Measurements from ENCODE around the gene CCSAP. TPM values are rescaled to one million over a fixed set of nuclear protein-coding genes. Genes with fewer than 3 reads are reported as not detected.
A peak's percentile ranks its signal among the peaks of the same experiment; 100 is the strongest.

Gene CCSAP, protein sequence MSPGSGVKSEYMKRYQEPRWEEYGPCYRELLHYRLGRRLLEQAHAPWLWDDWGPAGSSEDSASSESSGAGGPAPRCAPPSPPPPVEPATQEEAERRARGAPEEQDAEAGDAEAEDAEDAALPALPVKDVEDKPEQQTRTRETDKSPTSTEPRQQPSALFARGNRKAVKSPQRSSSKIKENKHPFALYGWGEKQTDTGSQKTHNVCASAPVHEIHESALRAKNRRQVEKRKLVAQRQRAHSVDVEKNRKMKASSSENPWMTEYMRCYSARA
- total RNA-seq, result 1 to 10 TPM; 1.8 to 5.8 (median 2.8) TPM

GRCh38 chr1:229342656-229343569 is at the start of gene CCSAP:
Gene CCSAP (minus strand): TSS chr1:229343047. CDS start chr1:229342465, 582 bp downstream.
- Histone ChIP-seq H3K27ac (peak within 1 kb of the TSS; percentile 85 to 96 (median 90)), H3K4me3 (peak within 1 kb of the TSS; percentile 72 to 94 (median 83)), H3K27me3 (no peaks in the 10 kb centered on the region), H3K9me3 (peaks cover 0 to 5% (median 0%) of the 10 kb centered on the region in 4 donors), H3K4me1 (peaks cover 0 to 11% (median 2%) of the 10 kb centered on the region in 4 donors), H3K36me3 (no peaks in the 10 kb centered on the region)
- TF ChIP-seq POLR2A (IDR thresholded peaks at IDR 0.05), result no peak
- TF ChIP-seq, protein P1, sequence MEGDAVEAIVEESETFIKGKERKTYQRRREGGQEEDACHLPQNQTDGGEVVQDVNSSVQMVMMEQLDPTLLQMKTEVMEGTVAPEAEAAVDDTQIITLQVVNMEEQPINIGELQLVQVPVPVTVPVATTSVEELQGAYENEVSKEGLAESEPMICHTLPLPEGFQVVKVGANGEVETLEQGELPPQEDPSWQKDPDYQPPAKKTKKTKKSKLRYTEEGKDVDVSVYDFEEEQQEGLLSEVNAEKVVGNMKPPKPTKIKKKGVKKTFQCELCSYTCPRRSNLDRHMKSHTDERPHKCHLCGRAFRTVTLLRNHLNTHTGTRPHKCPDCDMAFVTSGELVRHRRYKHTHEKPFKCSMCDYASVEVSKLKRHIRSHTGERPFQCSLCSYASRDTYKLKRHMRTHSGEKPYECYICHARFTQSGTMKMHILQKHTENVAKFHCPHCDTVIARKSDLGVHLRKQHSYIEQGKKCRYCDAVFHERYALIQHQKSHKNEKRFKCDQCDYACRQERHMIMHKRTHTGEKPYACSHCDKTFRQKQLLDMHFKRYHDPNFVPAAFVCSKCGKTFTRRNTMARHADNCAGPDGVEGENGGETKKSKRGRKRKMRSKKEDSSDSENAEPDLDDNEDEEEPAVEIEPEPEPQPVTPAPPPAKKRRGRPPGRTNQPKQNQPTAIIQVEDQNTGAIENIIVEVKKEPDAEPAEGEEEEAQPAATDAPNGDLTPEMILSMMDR (IDR thresholded peaks at IDR 0.05), result no peak
- peak; percentile 57 to 74 (median 74) for DNase-seq

DNA sequence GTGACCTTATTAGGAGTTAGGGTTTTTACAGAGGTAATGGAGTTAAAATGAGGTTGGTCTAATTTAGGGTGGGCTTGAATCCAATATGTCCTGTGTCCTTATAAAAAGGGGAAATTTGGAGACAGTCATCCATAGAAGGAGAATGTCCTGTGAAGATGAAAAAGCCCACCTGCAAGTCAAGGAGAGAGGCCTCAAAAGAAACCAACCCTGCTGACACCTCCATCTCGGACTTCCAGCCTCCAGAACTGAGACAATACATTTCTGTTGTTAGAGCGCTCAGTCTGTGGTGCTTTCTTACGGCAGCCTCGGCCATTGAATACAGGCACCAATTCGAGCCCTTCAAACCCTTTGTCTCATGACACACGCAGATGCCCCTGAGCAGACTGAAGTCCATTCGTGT is 47.3 kb upstream of the CCSAP start:
- H3K4me1 ChIP-seq, result no peaks in the 10 kb centered on the region
- H3K9me3 ChIP-seq, result no peaks in the 10 kb centered on the region
- no peaks in the 10 kb centered on the region for H3K36me3 ChIP-seq
- DNase-seq, result no peak
- H3K27me3 ChIP-seq, result no peaks in the 10 kb centered on the region
- no peak overlapping the region for H3K27ac ChIP-seq
- no peak for TF ChIP-seq POLR2A (IDR thresholded peaks at IDR 0.05)
- TF ChIP-seq, protein P1 (IDR thresholded peaks at IDR 0.05), result no peak
- H3K4me3 ChIP-seq, result no peak overlapping the region

DNA sequence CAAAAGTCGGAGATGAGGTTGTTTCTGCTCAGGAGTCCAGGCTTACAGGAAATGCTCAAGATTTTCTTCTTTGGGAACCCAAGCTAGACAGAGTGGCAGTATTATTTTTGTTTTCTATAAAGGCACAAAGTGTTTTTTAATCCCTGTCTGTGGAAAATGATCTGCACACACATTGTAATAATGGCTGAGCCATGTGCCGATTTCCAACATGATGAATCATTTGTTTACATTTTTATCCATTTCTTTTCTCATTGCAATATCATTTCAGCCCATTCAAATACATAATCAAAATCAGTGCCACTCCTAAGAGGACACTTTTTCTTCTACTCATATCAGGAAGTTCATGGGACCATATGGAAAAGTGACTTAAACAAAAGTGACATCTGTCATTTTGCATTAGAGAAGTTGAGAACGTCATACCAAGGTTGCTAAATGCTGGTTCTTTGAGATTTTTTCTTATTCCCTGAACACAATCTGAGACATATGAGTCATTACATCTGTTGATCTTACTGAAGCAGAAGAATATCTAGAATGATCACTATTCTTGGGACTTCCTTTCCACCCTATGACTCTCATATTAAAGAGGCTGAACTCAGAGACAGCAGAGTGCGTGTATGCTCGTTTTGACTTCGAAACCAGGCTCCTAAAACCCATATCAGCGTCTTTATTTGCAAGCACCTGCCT is 46.2 kb upstream of the CCSAP start:
- H3K36me3 ChIP-seq, result no peaks in the 10 kb centered on the region
- H3K27me3 ChIP-seq, result no peaks in the 10 kb centered on the region
- no peaks in the 10 kb centered on the region for H3K4me1 ChIP-seq
- H3K9me3 ChIP-seq, result no peaks in the 10 kb centered on the region
- H3K27ac ChIP-seq, result no peak overlapping the region
- DNase-seq, result no peak
- H3K4me3 ChIP-seq, result no peak overlapping the region
- TF ChIP-seq, protein P1 (IDR thresholded peaks at IDR 0.05), result no peak
- no peak for TF ChIP-seq POLR2A (IDR thresholded peaks at IDR 0.05)

GRCh38 chr1:229385853-229386456 is 43.1 kb upstream of the CCSAP start:
- no peaks in the 10 kb centered on the region for H3K27me3 ChIP-seq
- DNase-seq, result no peak
- TF ChIP-seq, protein P1 (IDR thresholded peaks at IDR 0.05), result no peak
- no peak for TF ChIP-seq POLR2A (IDR thresholded peaks at IDR 0.05)

GRCh38 chr1:229384822-229385221 is 42.0 kb upstream of the CCSAP start:
- H3K27ac ChIP-seq, result no peak overlapping the region
- H3K27me3 ChIP-seq, result no peaks in the 10 kb centered on the region
- TF ChIP-seq POLR2A (IDR thresholded peaks at IDR 0.05), result no peak
- TF ChIP-seq, protein P1 (IDR thresholded peaks at IDR 0.05), result no peak
- H3K4me3 ChIP-seq, result no peak overlapping the region
- no peak for DNase-seq
- no peaks in the 10 kb centered on the region for H3K9me3 ChIP-seq
- no peaks in the 10 kb centered on the region for H3K36me3 ChIP-seq
- H3K4me1 ChIP-seq, result no peaks in the 10 kb centered on the region

More at GRCh38 chr1:229385853-229386456, 43.1 kb upstream of the CCSAP start:
- H3K9me3 ChIP-seq, result no peaks in the 10 kb centered on the region
- no peaks in the 10 kb centered on the region for H3K4me1 ChIP-seq
- no peak overlapping the region for H3K27ac ChIP-seq
- no peaks in the 10 kb centered on the region for H3K36me3 ChIP-seq
- no peak overlapping the region for H3K4me3 ChIP-seq

All from Peyer's patch (tissue), 4 donors.